C4-2B (cell line): ENCODE measurements around the gene SNRNP70.

Experiments used
- ZFX ChIP-seq: fragments of 450-650 bp; IDR thresholded peaks from 2 replicates; pipeline ENCODE4 v1.6.1; 2017
- TF ChIP-seq, protein P1 (sequence below): fragments of 450-650 bp; conservative IDR thresholded peaks from 2 replicates; pipeline ENCODE4 v1.5.1; 2017; ENCODE audit warnings: mild to moderate bottlenecking

DNA sequence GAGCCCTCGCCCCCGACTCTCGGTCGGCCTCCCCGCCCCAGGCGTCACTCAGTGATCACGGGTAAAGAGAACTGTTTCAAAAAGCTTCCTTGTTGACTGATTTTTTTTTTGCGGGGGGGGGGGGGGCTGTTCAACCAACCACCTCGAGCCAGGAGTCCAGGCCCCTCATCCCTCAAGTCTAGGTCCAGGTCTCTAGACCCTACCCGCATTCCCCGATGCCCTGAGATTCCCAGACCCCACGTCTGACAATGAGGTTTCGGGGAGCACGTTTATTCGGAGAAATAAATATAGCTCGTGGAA lies 65.6 kb downstream of the SNRNP70 start:
- TF ChIP-seq, protein P1, sequence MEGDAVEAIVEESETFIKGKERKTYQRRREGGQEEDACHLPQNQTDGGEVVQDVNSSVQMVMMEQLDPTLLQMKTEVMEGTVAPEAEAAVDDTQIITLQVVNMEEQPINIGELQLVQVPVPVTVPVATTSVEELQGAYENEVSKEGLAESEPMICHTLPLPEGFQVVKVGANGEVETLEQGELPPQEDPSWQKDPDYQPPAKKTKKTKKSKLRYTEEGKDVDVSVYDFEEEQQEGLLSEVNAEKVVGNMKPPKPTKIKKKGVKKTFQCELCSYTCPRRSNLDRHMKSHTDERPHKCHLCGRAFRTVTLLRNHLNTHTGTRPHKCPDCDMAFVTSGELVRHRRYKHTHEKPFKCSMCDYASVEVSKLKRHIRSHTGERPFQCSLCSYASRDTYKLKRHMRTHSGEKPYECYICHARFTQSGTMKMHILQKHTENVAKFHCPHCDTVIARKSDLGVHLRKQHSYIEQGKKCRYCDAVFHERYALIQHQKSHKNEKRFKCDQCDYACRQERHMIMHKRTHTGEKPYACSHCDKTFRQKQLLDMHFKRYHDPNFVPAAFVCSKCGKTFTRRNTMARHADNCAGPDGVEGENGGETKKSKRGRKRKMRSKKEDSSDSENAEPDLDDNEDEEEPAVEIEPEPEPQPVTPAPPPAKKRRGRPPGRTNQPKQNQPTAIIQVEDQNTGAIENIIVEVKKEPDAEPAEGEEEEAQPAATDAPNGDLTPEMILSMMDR, result no peak
- TF ChIP-seq ZFX, result no peak
